ENCODE data around the gene SCARF2. TPM values are rescaled to one million over a fixed set of nuclear protein-coding genes. Genes with fewer than 3 reads are reported as not detected.

SCARF2 gene
- total RNA-seq, 1 experiment from 2014 or later: 10.8 TPM

GRCh38 chr22:20435436-20436306, 2.0 kb downstream of the SCARF2 start:
- H2BK20ac ChIP-seq (ENCODE audit: low read depth, low read length, poor library complexity, severe bottlenecking): no peak overlapping the region
- peak overlapping the region; percentile 84 for H3K4me2 ChIP-seq (ENCODE audit: insufficient read depth, insufficient read length, low read length)
- H3K23ac ChIP-seq (ENCODE audit: insufficient read length, low read depth, low read length): no peak overlapping the region
- no peak overlapping the region for H3T11ph ChIP-seq (ENCODE audit: low read length)
- H3K9ac ChIP-seq (ENCODE audit: extremely low read depth, insufficient read length, low read length): no peak overlapping the region
- no peaks in the 10 kb centered on the region for H3K9me3 Mint-ChIP-seq
- no peak overlapping the region for H2BK120ac ChIP-seq (ENCODE audit: low read depth, low read length, poor library complexity, severe bottlenecking)
- no peak overlapping the region for H3K4ac ChIP-seq (ENCODE audit: low read depth, low read length)
- no peaks in the 10 kb centered on the region for H3K9me3 ChIP-seq (ENCODE audit: control insufficient read depth, low read depth, low read length)
- H3K27me3 ChIP-seq (ENCODE audit: insufficient read depth, low read length): peaks cover 10% of the 10 kb centered on the region; the same call in 1 of the 2 replicates
- no peaks in the 10 kb centered on the region for H3K79me2 ChIP-seq (ENCODE audit: insufficient read depth, low read length)
- no peak overlapping the region for H3K18ac ChIP-seq (ENCODE audit: insufficient read length, low read depth, low read length)
- no peak for DNase-seq
- H3K4me1 Mint-ChIP-seq: peaks cover 18 to 24% of the 10 kb centered on the region in 2 experiments
- no peak overlapping the region for H2BK12ac ChIP-seq (ENCODE audit: insufficient read length, low read depth, low read length)
- no peak overlapping the region for H4K5ac ChIP-seq (ENCODE audit: insufficient read length, low read depth, low read length)
- no peak overlapping the region for H4K91ac ChIP-seq (ENCODE audit: insufficient read length, low read depth, low read length)
- H3K56ac ChIP-seq (ENCODE audit: insufficient read length, low read depth, low read length): no peak overlapping the region
- no CpG with 5 or more reads among the region's 11 CpGs for WGBS (ENCODE audit: extremely low coverage, insufficient read length, low lambda C conversion rate)
- no peak overlapping the region for H2AFZ ChIP-seq (ENCODE audit: low read length)
- peak overlapping the region; percentile 46 to 72 for H3K4me3 Mint-ChIP-seq
- H3K27me3 Mint-ChIP-seq (ENCODE audit: low read depth): peaks cover 81% of the 10 kb centered on the region
- no peak for TF ChIP-seq CTCF (conservative IDR thresholded peaks at IDR 0.05)
- no peak overlapping the region for H2BK5ac ChIP-seq (ENCODE audit: insufficient read length, low read length)
- H4K8ac ChIP-seq (replicated peaks; ENCODE audit: insufficient read length, low read depth, low read length): no peak overlapping the region
- H2AK5ac ChIP-seq (ENCODE audit: insufficient read length, low read length): no peak overlapping the region
- H3K14ac ChIP-seq (ENCODE audit: insufficient read depth, low read length): no peak overlapping the region
- peaks cover 0 to 9% (median 2%) of the 10 kb centered on the region in 3 experiments; a peak in 3 of 7 replicates for H3K36me3 Mint-ChIP-seq (ENCODE audit: insufficient read depth in 1 of 3, low read depth in 3 of 3)
- no peak overlapping the region for H2BK15ac ChIP-seq (ENCODE audit: low read depth, low read length)
- H3K23me2 ChIP-seq (ENCODE audit: insufficient read length, low read depth, low read length, poor library complexity, severe bottlenecking): peaks cover 23% of the 10 kb centered on the region
- no peak overlapping the region for H3K27ac ChIP-seq (ENCODE audit: insufficient read length, low read depth, low read length)
- no peaks in the 10 kb centered on the region for H4K20me1 ChIP-seq (ENCODE audit: control insufficient read depth, insufficient read depth, insufficient read length)
- 0 out of 2 replicates have a peak, but pooled peaks cover 2% of the 10 kb centered on the region for H3K4me1 ChIP-seq (ENCODE audit: insufficient read depth, low read length)
- H3K79me1 ChIP-seq (ENCODE audit: insufficient read depth, low read depth, low read length, poor library complexity, severe bottlenecking): no peaks in the 10 kb centered on the region
- no peak overlapping the region for H3K27ac Mint-ChIP-seq
